HG03108 (cell line): ENCODE measurements around the gene AJAP1.

ENCODE experiments used
- ATAC-seq: cut with Tn5 transposase; IDR thresholded peaks from one replicate; pipeline ENCODE4 v1.9.1; 2021; ENCODE audit warnings: moderate library complexity; ENCODE audit not compliant: unreplicated experiment

The AJAP1 gene

DNA sequence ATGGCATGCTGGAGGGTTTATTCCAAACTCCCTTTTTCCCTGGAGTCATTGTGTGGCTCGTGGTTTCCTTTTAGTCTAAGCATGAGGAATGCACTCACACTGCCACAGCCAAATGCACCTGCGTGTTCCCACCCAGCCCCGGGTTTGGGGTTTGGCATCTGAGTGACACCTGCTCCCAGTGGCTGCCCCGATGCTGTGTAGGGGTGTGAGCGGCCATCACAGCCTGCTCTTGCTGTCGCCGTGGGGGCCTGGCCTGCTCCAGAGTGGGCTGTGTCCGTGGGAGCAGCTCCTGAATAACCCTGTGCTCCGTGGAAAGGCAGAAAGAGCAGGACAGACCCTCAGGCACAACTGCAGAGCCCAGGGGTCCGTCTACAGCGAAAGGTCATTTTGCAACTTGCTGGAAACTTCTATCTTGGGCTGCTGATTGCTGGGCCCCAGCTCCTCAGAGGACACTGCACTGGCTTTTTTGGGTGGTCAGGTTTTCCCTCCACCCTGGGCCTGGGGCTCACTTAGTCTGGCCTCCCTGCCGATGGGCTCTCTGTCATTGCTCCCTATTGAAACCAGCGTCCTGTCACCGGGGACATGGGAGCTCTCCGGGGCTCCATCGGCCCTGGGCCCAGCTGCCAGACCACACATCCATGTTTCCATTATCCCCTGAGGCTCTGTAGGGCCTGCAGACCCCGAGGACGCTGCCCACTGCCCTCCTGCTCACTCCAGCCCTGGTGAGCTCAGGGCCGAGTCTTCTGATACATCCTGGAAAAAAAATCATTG, 74.1 kb downstream of the AJAP1 start:
- ATAC-seq = no peak

DNA sequence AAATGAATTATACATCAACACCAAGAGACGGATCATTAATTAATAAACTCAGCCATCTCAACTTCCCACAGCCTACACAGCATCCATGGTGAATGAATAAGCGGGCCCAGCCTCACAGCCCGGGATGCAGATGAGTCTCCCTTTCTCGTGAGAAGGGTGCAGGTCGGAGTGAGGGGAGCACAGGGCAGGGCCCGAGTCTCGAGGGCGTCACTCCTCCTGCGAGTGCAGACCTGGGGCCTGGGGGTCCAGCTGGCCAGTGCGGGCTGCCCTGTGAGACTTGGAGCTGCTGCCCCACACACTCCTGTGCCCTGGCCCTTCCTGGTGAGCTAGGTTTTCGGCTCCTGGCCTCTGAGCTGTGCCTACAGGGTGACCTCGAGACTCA, 74.7 kb downstream of the AJAP1 start:
- no peak for ATAC-seq

DNA sequence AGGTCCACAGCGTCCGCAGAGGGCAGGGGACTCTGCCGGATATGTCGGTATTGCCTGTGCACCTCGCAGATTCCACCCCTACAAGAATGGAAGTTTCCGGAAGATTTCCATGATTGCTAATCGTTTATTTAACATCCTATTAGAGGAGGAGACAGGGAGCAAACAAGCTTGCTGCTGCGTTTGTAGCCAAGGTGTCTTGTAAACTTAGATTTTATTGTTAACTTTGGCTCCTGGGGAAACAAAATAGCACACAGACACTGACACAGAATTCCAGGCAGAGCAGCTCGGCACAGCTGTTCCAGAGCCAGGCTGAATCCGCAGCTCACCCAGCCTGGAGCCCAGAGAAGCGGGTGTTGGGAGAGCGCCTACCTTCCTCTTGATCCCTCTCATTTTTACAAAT, 75.7 kb downstream of the AJAP1 start:
- no peak for ATAC-seq

DNA sequence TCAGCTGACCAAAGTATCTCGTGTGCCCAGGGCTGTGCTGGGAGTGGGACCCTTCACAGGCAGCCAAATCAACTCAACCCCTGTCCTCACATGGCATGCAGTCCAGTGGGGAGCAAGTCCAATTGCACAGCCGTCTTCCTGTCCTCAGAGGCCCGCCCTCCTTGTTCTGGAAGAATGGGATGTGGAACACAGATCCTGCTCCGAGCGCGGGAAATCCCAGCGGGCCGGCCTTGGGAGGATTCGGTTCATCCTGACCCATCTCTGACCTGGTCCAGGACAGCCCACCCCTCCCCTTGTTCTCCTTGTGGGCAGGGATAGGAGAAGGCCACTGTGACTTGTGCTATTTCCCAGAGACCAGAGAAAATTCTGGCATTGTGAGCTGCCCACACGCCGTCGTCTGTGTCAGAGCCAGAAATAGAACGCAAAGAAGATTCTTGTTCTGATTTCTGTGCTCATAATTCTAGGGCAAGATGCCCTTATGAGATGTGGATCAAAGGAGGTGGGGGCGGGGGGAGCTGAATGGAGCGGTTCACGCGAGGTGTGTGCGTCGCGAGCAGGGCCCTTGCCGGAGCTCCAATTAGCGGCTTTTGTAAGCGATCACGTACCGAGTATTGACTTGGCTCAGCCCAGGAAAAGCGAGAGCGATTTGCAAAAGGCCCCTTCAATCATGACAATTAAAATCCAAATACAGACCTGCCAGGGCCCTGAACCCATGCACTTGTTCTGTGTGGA, 79.2 kb downstream of the AJAP1 start:
- no peak for ATAC-seq

DNA sequence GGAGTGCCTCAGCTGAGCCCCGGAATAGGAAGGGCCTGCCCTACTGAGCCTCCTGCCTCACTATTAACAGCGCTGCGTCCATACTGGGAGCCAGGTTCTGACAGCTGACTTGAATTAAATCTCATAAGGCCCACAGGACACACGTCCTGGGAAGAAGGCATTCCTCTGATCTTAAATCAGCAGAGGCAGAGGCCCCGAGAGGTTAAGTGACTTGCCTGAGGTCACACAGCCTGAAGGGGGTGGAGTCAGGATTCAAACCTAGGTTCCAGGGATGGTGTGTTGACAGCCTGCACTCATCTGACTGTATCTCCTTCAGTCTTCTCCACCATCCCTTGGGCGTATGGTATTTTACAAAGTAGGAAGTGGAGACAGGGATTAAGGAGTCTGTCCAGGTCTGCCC, 79.8 kb downstream of the AJAP1 start:
- ATAC-seq = no peak

DNA sequence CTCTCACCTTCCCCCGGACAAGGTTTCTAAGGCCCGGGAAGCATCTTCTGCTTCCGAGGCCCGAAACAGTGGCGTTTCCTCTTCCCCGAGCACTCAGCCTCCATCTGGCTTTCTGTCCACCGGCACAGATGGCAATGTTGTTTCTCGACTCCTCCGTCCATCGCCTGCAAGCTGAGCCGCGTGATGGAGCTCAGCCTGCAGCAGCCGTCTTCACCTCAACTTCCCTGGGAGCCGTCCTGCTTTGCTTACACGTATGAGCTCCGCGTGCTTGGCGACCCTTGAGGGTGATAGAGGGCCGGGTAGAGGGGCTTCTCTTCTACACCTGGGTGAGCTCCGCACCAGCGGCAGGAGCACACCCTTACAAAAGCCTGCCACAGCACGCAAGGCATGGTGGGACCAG, 80.4 kb downstream of the AJAP1 start:
- ATAC-seq = no peak

DNA sequence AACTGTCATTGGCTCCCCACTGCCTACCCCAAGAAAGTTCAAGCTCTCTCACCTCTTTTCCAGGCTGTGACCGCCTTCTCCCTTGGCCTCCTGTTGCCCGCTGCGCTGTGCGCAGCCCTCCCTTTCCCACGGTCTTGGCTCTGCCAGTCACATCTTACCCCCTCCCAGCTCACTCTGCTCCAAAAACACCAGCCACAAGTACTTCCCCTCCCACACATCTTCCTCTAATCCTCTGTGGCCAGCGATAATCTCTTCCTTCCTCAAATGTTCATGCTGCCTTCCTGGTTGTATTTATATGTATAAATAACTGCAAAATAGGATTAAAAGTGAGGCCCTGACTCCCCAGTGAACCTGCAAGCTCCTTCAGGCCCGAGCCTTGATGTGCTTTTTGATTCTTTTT, 81.8 kb downstream of the AJAP1 start:
- no peak for ATAC-seq

DNA sequence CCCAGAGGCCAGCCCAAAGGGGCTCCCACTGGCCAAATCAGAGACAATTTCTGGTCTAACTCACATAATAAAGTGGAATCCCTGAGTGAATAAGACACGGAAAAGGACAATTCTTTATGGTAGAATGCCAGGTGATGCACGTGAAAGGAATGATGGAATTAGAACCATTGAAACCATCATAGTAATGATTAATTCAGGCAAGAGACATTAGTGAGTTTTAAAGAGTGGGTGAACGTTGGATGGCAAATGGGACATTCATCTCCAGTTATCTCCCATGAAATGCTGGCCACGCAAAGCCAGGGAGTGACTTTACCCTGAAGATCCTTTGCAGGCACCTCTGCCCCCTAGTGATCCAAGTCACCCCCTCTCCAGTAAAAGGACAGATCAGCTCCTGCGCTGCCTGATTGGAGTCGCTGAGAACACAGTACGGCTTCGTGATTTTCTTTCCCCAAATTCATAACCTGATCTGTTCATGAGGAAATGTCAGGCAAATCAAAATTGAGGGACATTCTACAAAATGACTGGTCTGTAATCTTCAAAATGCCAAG, 87.5 kb downstream of the AJAP1 start:
- ATAC-seq = no peak

DNA sequence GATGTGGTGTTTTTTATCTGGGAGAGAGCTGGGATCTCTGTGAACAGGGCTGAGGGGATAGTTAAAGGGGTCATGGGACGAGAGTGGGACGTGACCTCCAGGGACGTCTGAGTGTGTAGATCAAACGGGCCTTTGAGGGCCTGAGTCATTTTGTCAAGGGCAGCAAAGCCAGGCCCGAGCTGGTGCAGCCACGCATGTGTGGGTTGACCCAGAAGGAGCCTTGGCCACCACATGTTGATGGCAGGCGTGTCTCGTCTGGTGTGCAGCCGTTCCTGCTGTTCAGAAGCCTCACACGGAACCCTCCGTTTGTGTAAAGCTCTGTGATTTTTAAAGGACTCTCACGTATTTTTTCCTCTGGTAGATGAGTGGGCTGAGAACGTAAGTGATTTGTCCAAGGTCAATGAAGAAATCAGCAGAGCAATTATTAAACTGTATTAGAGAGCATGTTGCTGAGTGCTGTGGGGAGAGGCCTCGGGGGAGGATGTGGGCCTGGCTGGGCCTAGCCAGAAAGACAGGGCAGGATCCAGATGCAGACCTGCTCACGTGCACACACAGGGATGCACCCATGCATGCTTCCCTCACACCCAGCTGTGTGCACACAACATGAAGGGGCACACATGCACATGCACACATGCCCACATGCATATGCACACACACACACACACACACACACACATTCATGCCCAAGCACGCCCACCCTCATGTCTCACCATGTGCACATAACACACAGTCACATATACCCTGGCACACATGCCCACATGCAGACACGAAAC, 89.8 kb downstream of the AJAP1 start:
- ATAC-seq = no peak

DNA sequence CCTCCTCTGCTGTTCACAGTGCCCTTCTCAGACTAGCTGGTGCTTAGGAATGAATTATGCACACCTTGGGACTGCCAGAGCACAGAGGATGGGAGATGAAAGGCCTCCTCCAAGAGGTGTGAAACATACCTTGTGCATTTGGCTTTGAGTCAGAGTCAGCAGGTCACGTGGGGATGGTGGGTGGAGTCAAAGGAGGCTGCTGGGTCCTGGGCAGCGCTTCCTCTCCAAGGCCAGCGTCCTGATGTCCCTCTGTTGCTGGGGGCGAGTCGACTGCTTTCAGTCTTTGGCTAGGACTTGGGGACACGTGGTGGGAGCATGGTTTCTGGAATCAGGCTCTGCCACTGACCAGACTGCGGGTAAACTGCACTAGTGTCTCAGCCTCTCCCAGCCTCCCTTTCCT, 91.2 kb downstream of the AJAP1 start:
- ATAC-seq = no peak

DNA sequence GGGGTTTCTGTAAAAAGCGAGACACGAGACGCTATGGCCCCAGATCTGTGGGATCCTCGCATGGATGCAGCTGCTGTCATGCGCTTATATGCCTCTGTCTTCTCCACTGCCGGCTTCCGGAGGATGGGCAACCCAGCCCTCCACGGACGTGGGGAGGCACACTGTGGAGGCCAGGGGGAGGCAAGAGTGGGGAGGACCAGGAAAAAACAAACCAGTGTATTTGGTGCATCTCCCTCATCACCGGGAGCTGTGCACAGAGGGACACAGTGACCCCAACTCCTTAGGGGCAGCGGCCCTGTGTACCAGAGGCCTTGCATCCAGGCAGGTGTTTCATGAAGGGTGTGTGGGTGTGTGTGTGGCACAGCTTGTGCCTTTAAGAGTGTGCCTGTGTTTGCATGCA, 95.0 kb downstream of the AJAP1 start:
- ATAC-seq = no peak

DNA sequence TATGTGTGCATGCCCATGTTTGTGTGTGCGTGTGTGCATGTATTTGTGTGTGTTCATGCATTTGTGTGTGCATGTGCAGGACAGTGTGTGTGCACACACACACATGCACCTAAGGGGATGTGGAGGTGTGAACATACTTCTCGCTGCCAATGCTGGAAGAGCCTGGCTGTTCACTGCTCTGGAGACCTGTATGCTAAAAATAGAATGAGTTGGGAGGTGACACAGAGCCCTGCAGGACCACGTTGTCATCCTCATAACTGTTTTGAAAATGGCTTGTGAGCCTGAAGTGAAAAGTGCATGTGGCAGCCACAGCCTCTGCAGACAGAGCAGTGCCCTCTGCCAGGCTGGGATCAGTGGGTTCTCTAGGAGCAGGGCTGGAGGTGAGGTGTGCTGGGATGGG, 95.8 kb downstream of the AJAP1 start:
- no peak for ATAC-seq

DNA sequence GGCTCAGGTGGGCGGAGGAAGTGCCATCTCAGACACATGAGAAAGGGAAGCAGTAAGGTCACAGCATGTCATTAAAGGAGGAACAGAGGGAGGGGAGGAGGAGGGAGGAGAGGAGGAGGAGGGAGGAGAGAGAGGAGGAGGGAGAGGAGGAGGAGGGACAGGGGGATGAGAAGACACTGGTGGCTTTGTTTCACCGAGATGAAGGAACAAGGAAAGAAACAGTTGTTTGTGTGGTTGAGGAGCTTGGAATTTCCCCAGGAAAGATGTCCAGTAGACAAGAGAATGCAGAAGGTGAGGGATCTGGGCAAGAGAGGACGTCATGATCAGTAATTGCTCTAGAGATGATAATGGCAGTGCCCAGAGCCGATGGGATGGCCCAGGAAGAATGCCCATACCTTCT, 97.7 kb downstream of the AJAP1 start:
- ATAC-seq = no peak

DNA sequence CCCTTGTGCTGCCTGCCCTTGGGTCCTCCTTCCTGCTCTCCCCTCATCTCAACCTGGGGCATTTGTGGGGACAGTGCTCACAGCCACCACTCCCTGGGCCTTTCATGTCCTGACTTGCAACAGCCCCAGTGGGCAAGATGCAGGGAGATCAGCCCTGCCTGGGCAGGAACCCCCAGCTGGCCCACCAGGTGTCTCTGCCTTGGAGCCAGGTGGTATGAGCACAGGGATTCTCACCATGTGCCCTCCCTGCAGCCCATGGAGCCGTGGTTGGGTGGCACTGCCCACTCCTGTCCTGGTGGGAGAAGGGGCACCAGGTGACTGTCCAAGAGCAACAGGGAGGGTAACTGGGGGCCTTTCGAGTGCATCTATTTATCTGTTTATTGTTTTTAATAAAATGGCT, 100.4 kb downstream of the AJAP1 start:
- no peak for ATAC-seq

DNA sequence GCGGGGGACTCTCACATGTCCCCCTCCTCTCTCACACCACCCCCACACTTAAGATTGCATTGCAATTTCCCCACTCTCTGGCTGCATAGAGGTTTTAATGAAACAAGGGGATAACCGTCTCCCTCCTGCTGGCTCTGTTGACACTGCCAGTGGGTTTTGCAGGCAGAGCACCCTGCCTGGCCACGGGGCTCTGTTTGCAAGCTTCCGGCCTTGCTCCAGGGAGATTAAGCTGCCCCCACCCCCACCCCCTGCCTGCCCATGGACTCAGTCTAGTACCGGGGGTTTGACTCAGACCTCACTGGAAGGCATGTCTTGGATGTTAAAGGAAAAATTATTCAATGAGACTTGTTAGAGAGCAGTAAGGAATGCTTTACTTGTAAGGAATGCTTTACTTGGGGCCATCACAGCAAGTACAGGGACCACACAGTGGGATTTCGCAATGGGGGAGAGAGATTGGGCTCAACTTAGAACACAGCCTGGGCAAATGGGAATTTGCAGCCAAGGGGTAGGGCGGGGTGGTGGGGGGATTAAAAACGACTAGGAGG, 101.0 kb downstream of the AJAP1 start:
- no peak for ATAC-seq

DNA sequence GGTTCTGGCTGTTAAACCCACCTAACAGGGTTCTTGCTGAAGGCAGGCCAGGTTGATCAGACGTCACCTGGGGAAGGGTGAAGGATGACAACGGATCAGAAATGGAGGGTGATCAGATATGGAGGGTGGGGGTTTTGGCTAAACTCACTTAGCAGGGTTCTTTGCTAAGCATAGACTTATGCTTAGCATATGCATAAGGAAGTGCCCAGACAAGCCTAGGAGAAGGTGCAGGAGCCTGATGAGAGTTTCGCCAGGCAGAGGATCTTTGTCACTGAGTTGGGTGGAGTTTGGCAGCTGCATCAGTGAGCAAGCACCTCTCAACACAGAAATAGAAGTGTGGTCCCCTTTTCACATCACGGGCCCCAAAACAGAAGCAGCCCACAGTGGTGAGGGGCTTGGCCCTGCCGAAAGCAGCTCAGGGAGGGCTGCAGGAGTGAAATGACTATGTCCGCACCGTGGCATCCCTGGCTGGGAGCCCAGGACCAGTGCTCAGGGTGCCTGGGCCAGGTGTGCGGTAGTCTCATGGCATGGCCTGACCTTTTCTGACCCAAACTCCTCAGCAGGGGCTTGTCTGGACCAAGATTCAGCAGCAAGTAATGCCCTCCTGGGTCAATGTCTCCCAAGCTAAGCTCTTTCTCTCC, 101.6 kb downstream of the AJAP1 start:
- ATAC-seq = no peak

DNA sequence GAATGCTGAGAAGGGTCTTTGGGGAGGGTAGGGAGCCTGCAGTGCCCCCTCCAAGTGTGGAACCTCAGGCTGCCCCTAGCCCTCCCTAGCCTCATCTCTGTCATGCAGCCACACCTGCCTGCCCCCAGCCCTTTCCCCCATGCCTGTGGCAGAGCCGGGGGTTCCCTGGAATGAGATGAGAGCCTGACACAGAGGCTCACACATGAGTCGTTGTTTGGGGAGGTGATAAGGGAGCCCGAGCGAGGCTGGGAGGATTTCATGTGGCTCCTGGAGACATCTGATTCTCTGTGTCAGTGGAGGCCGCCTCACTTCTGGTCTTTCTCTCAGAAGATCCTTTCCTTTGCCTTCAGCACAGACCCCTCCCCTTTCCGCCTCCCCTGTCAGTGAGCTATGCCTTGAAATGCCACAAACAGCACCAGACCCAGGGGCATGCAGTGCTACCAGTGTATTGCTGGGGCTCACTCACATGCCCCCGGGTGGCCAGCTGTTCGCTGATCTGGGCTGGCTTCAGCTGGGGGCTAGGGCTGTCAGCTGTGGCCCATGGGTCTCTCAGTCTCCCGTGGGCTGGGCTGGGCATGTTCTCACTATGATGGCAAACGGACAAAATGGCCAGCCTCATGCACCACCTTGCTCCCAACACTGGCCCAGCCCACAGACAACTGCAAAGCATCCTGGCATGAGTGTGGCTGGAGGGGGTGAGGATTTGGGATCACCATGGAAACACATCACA, 102.6 kb downstream of the AJAP1 start:
- no peak for ATAC-seq

DNA sequence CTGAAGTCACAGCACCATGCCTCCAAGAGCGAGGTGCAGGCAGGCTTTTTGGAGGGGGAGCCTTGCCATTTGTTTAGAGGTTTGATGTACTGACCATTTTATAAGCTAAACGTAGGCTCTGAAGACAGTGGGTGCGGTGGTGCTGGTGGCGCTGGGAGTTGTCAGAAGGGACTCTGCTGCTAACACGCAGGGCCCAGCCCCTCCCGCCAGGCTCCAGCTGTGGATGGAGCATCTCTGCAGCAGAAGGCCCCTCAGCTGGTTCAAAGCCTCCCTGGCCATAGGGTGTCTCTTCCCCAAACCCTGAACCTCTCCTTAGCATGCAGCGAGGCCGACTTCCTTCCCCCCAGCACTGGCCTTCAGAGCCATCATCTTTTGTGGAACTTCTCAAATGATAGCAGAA, 105.3 kb downstream of the AJAP1 start:
- no peak for ATAC-seq

DNA sequence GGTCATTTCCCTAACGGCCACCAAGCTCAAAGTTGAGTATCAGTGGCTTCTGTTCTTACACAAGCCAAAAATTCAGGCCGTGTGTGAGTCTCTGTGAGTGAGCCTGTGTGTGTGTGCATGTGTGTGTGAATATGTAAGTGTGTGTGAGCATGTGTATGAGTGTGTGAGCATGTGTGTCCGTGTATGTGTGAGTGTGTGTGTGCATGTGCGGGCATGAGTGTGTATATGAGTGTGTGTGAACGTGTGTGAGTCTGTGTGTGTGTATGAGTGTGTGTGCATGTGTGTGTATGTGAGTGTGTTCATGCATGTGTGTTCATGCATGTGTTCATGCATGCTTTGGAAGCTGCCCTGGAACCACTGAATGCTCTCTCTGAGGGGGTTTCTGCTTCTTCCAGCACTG, 105.7 kb downstream of the AJAP1 start:
- ATAC-seq = no peak

DNA sequence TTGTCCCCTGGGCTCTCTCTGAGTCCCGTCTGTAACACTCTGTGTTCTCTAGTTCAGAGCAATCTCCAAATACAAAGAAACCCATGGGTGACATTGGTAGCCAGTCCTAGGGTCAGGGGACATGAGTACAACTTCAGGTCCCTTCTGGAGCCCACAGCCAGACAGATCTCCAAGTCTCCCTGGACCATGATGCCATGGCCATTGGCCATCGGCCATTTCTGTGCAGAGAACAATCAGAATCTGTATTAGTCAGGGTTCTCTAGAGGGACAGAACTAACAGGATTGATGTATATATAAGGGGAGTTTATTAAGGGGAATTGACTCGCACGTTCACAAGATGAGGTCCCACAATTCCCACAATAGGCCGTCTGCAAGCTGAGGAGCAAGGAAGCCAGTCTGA, 106.9 kb downstream of the AJAP1 start:
- ATAC-seq = no peak
